KMS-11 (cell line): Measurements from ENCODE around the gene RETNLB.

Experiments
- H2AFZ ChIP-seq: fragments of 200-600 bp; sonication (generic); 2 replicates; pipeline ENCODE4 v1.6.1; 2016; ENCODE audit warnings: antibody characterized with exemption, mixed run types, low read depth
- H3K27ac ChIP-seq: fragments of 200-600 bp; sonication (generic); 2 replicates; pipeline ENCODE4 v1.6.1; 2016; ENCODE audit warnings: mild to moderate bottlenecking, mixed run types
- H3K27me3 ChIP-seq: fragments of 200-600 bp; sonication (generic); 2 replicates; pipeline ENCODE4 v1.6.1; 2017; ENCODE audit warnings: mild to moderate bottlenecking, low read depth, mixed run types, moderate library complexity; ENCODE audit not compliant: insufficient read depth
- H3K36me3 ChIP-seq: fragments of 200-600 bp; sonication (generic); 2 replicates; pipeline ENCODE4 v1.6.1; 2017; ENCODE audit warnings: mild to moderate bottlenecking, mixed run types; ENCODE audit not compliant: insufficient read depth
- H3K4me1 ChIP-seq: fragments of 200-600 bp; sonication (generic); 2 replicates; pipeline ENCODE4 v1.6.1; 2016; ENCODE audit warnings: mild to moderate bottlenecking, low read depth, mixed run types; ENCODE audit not compliant: poor library complexity, severe bottlenecking
- H3K4me2 ChIP-seq: fragments of 200-600 bp; sonication (generic); 2 replicates; pipeline ENCODE4 v1.7.0; 2016; ENCODE audit warnings: mild to moderate bottlenecking, mixed run types
- H3K4me3 ChIP-seq: fragments of 200-600 bp; sonication (generic); IDR thresholded peaks from 2 replicates; pipeline ENCODE4 v1.6.1; 2017; ENCODE audit warnings: low read depth, low read length, mixed read lengths; ENCODE audit not compliant: insufficient read depth
- H3K79me2 ChIP-seq: fragments of 200-600 bp; sonication (generic); 2 replicates; pipeline ENCODE4 v1.6.1; 2016; ENCODE audit warnings: low read depth, mixed run types; ENCODE audit not compliant: insufficient read depth
- H3K9ac ChIP-seq: fragments of 200-600 bp; sonication (generic); 2 replicates; pipeline ENCODE4 v1.6.1; 2016; ENCODE audit warnings: mild to moderate bottlenecking, mixed run types
- H4K20me1 ChIP-seq: fragments of 200-600 bp; sonication (generic); 2 replicates; pipeline ENCODE4 v1.6.1; 2016; ENCODE audit warnings: mild to moderate bottlenecking, mixed run types; ENCODE audit not compliant: insufficient read depth
- CTCF ChIP-seq: fragments of 200-600 bp; sonication (generic); conservative IDR thresholded peaks from 2 replicates; pipeline ENCODE4 v1.6.1; 2017; ENCODE audit warnings: low read depth, mild to moderate bottlenecking, antibody characterized with exemption, low read length, moderate library complexity, mixed read lengths

RETNLB gene

GRCh38 chr3:108791473-108791872 is 34.3 kb upstream of the RETNLB start:
- TF ChIP-seq CTCF = no peak

GRCh38 chr3:108780235-108780634 is 23.0 kb upstream of the RETNLB start:
- no peaks in the 10 kb centered on the region for H3K27me3 ChIP-seq
- H4K20me1 ChIP-seq = no peaks in the 10 kb centered on the region
- H3K27ac ChIP-seq = no peak overlapping the region
- no peak for TF ChIP-seq CTCF
- no peak overlapping the region for H2AFZ ChIP-seq
- no peaks in the 10 kb centered on the region for H3K79me2 ChIP-seq
- no peak overlapping the region for H3K4me3 ChIP-seq
- no peak overlapping the region for H3K9ac ChIP-seq
- H3K36me3 ChIP-seq = no peaks in the 10 kb centered on the region
- no peaks in the 10 kb centered on the region for H3K4me1 ChIP-seq
- no peak overlapping the region for H3K4me2 ChIP-seq

More at GRCh38 chr3:108791473-108791872, 34.3 kb upstream of the RETNLB start:
- H3K27ac ChIP-seq = no peak overlapping the region
- H3K79me2 ChIP-seq = no peaks in the 10 kb centered on the region
- no peak overlapping the region for H3K9ac ChIP-seq
- no peak overlapping the region for H3K4me2 ChIP-seq
- H2AFZ ChIP-seq = no peak overlapping the region
- H3K4me1 ChIP-seq = no peaks in the 10 kb centered on the region
- no peaks in the 10 kb centered on the region for H4K20me1 ChIP-seq
- H3K4me3 ChIP-seq = no peak overlapping the region
- H3K27me3 ChIP-seq = no peaks in the 10 kb centered on the region
- H3K36me3 ChIP-seq = no peaks in the 10 kb centered on the region

- Histone ChIP-seq H3K27ac (no peak overlapping the region), H3K4me3 (no peak overlapping the region), H3K79me2 (no peaks in the 10 kb centered on the region), H3K36me3 (no peaks in the 10 kb centered on the region), H4K20me1 (no peaks in the 10 kb centered on the region), H3K4me1 (no peaks in the 10 kb centered on the region), H3K9ac (no peak overlapping the region), H2AFZ (no peak overlapping the region), H3K27me3 (no peaks in the 10 kb centered on the region), H3K4me2 (no peak overlapping the region)
- TF ChIP-seq CTCF = no peak
These were observed 22.3 kb upstream of the RETNLB start for GRCh38 chr3:108779496-108779895.

GRCh38 chr3:108775649-108776048 is 18.4 kb upstream of the RETNLB start:
- no peak overlapping the region for H3K27ac ChIP-seq
- TF ChIP-seq CTCF = no peak
- H2AFZ ChIP-seq = no peak overlapping the region
- H3K9ac ChIP-seq = no peak overlapping the region
- no peaks in the 10 kb centered on the region for H3K27me3 ChIP-seq
- no peaks in the 10 kb centered on the region for H3K4me1 ChIP-seq
- no peaks in the 10 kb centered on the region for H3K36me3 ChIP-seq
- H4K20me1 ChIP-seq = no peaks in the 10 kb centered on the region
- no peaks in the 10 kb centered on the region for H3K79me2 ChIP-seq
- no peak overlapping the region for H3K4me3 ChIP-seq
- H3K4me2 ChIP-seq = no peak overlapping the region

GRCh38 chr3:108767253-108767652 is 10.0 kb upstream of the RETNLB start:
- Histone ChIP-seq H2AFZ (no peak overlapping the region), H3K79me2 (no peaks in the 10 kb centered on the region)
- no peak for TF ChIP-seq CTCF

More at GRCh38 chr3:108767253-108767652, 10.0 kb upstream of the RETNLB start:
- Histone ChIP-seq H3K4me3 (no peak overlapping the region), H3K4me2 (no peak overlapping the region), H3K9ac (no peak overlapping the region), H3K36me3 (no peaks in the 10 kb centered on the region), H3K4me1 (no peaks in the 10 kb centered on the region), H4K20me1 (no peaks in the 10 kb centered on the region), H3K27ac (no peak overlapping the region), H3K27me3 (no peaks in the 10 kb centered on the region)
